Stimulated activated memory B cell treated with anti-CD40 and anti-IgM and Interleukin-4, amounts not matched to agents 10 μg/mL and 1 μg/mL and 100 μg/mL, for 72 hours (primary cell): ENCODE results near the gene GCG.
A peak's percentile ranks its signal among the peaks of the same experiment; 100 is the strongest.

Source experiments
- ATAC-seq: fragments of 150-1000 bp; cut with Tn5 transposase; 2 replicates; pipeline ENCODE4 v1.10.0; 2021
- H3K27ac Mint-ChIP-seq: one replicate; pipeline ENCODE4 v1.8.0; 2022; ENCODE audit warnings: mild to moderate bottlenecking, mixed read lengths
- H3K27me3 Mint-ChIP-seq: one replicate; pipeline ENCODE4 v1.8.0; 2022; ENCODE audit warnings: mixed read lengths
- H3K36me3 Mint-ChIP-seq: one replicate; pipeline ENCODE4 v1.8.0; 2022; ENCODE audit warnings: mixed read lengths
- H3K4me1 Mint-ChIP-seq: one replicate; pipeline ENCODE4 v1.8.0; 2022; ENCODE audit warnings: mixed read lengths
- H3K4me3 Mint-ChIP-seq: one replicate; pipeline ENCODE4 v1.8.0; 2022; ENCODE audit warnings: mild to moderate bottlenecking, moderate library complexity, mixed read lengths
- H3K9me3 Mint-ChIP-seq: one replicate; pipeline ENCODE4 v1.8.0; 2022; ENCODE audit warnings: mixed read lengths

GCG gene

GRCh38 chr2:162166745-162167144, 14.7 kb upstream of the GCG start:
- Mint-ChIP-seq H3K36me3 (no peaks in the 10 kb centered on the region), H3K9me3 (no peaks in the 10 kb centered on the region), H3K27ac (no peak overlapping the region), H3K4me3 (no peak overlapping the region), H3K27me3 (peaks cover 22% of the 10 kb centered on the region), H3K4me1 (no peaks in the 10 kb centered on the region)
- ATAC-seq = no peak

- no peak overlapping the region for H3K4me3 Mint-ChIP-seq
- no peak for ATAC-seq
- no peaks in the 10 kb centered on the region for H3K4me1 Mint-ChIP-seq
- no peaks in the 10 kb centered on the region for H3K9me3 Mint-ChIP-seq
- no peak overlapping the region for H3K27ac Mint-ChIP-seq
- no peaks in the 10 kb centered on the region for H3K36me3 Mint-ChIP-seq
- peaks cover 22% of the 10 kb centered on the region for H3K27me3 Mint-ChIP-seq
Measured at GRCh38 chr2:162166174-162166573, 14.1 kb upstream of the GCG start.

GRCh38 chr2:162164802-162165201, 12.8 kb upstream of the GCG start:
- Mint-ChIP-seq H3K9me3 (no peaks in the 10 kb centered on the region), H3K27ac (no peak overlapping the region)
- no peak for ATAC-seq

GRCh38 chr2:162159446-162159845, 7.4 kb upstream of the GCG start:
- H3K4me3 Mint-ChIP-seq = no peak overlapping the region
- no peaks in the 10 kb centered on the region for H3K36me3 Mint-ChIP-seq
- no peak overlapping the region for H3K27ac Mint-ChIP-seq
- H3K4me1 Mint-ChIP-seq = no peaks in the 10 kb centered on the region
- H3K9me3 Mint-ChIP-seq = no peaks in the 10 kb centered on the region
- no peak for ATAC-seq
- peaks cover 39% of the 10 kb centered on the region for H3K27me3 Mint-ChIP-seq

More at GRCh38 chr2:162164802-162165201, 12.8 kb upstream of the GCG start:
- Mint-ChIP-seq H3K36me3 (no peaks in the 10 kb centered on the region), H3K27me3 (peaks cover 25% of the 10 kb centered on the region), H3K4me1 (no peaks in the 10 kb centered on the region), H3K4me3 (no peak overlapping the region)

GRCh38 chr2:162156149-162156548, 4.1 kb upstream of the GCG start:
- peaks cover 45% of the 10 kb centered on the region for H3K27me3 Mint-ChIP-seq
- peaks cover 7% of the 10 kb centered on the region for H3K4me1 Mint-ChIP-seq

GRCh38 chr2:162155093-162155492, 3.0 kb upstream of the GCG start:
- H3K27me3 Mint-ChIP-seq = peaks cover 44% of the 10 kb centered on the region
- no peak overlapping the region for H3K4me3 Mint-ChIP-seq
- no peak overlapping the region for H3K27ac Mint-ChIP-seq
- H3K9me3 Mint-ChIP-seq = no peaks in the 10 kb centered on the region
- peaks cover 7% of the 10 kb centered on the region for H3K4me1 Mint-ChIP-seq
- no peak for ATAC-seq
- no peaks in the 10 kb centered on the region for H3K36me3 Mint-ChIP-seq

More at GRCh38 chr2:162156149-162156548, 4.1 kb upstream of the GCG start:
- Mint-ChIP-seq H3K9me3 (no peaks in the 10 kb centered on the region), H3K36me3 (no peaks in the 10 kb centered on the region), H3K4me3 (no peak overlapping the region), H3K27ac (no peak overlapping the region)
- ATAC-seq = no peak

GRCh38 chr2:162153608-162154224, 1.7 kb upstream of the GCG start:
- Mint-ChIP-seq H3K9me3 (no peaks in the 10 kb centered on the region), H3K4me1 (peaks cover 7% of the 10 kb centered on the region), H3K27ac (no peak overlapping the region), H3K27me3 (peaks cover 31% of the 10 kb centered on the region), H3K4me3 (no peak overlapping the region), H3K36me3 (no peaks in the 10 kb centered on the region)
- ATAC-seq = peak; percentile 82

GRCh38 chr2:162149940-162150339, 2.1 kb downstream of the GCG start:
- Mint-ChIP-seq H3K9me3 (no peaks in the 10 kb centered on the region), H3K27ac (no peak overlapping the region), H3K27me3 (peaks cover 28% of the 10 kb centered on the region), H3K4me1 (peaks cover 7% of the 10 kb centered on the region), H3K36me3 (no peaks in the 10 kb centered on the region), H3K4me3 (no peak overlapping the region)
- no peak for ATAC-seq

- H3K27me3 Mint-ChIP-seq = peaks cover 23% of the 10 kb centered on the region
- H3K9me3 Mint-ChIP-seq = no peaks in the 10 kb centered on the region
- no peak overlapping the region for H3K27ac Mint-ChIP-seq
- H3K4me3 Mint-ChIP-seq = no peak overlapping the region
- H3K4me1 Mint-ChIP-seq = peaks cover 7% of the 10 kb centered on the region
- no peak for ATAC-seq
- no peaks in the 10 kb centered on the region for H3K36me3 Mint-ChIP-seq
Measured at GRCh38 chr2:162149466-162149865, 2.6 kb downstream of the GCG start.

GRCh38 chr2:162148956-162149355, 3.1 kb downstream of the GCG start:
- Mint-ChIP-seq H3K27ac (no peak overlapping the region), H3K27me3 (peaks cover 18% of the 10 kb centered on the region), H3K9me3 (no peaks in the 10 kb centered on the region), H3K4me1 (peaks cover 4% of the 10 kb centered on the region), H3K36me3 (no peaks in the 10 kb centered on the region), H3K4me3 (no peak overlapping the region)
- ATAC-seq = no peak

- peaks cover 27% of the 10 kb centered on the region for H3K27me3 Mint-ChIP-seq
Measured at GRCh38 chr2:162143969-162144368, 8.1 kb downstream of the GCG start.

GRCh38 chr2:162138310-162138709, 13.7 kb downstream of the GCG start:
- Mint-ChIP-seq H3K27ac (no peak overlapping the region), H3K4me1 (no peaks in the 10 kb centered on the region), H3K9me3 (no peaks in the 10 kb centered on the region), H3K36me3 (no peaks in the 10 kb centered on the region), H3K27me3 (peaks cover 26% of the 10 kb centered on the region), H3K4me3 (no peak overlapping the region)
- no peak for ATAC-seq

More at GRCh38 chr2:162143969-162144368, 8.1 kb downstream of the GCG start:
- Mint-ChIP-seq H3K4me1 (no peaks in the 10 kb centered on the region), H3K4me3 (no peak overlapping the region), H3K9me3 (no peaks in the 10 kb centered on the region), H3K27ac (no peak overlapping the region), H3K36me3 (no peaks in the 10 kb centered on the region)
- ATAC-seq = no peak

- Mint-ChIP-seq H3K27me3 (no peaks in the 10 kb centered on the region), H3K4me1 (peaks cover 21% of the 10 kb centered on the region), H3K27ac (no peak overlapping the region), H3K36me3 (no peaks in the 10 kb centered on the region), H3K9me3 (no peaks in the 10 kb centered on the region), H3K4me3 (no peak overlapping the region)
- no peak for ATAC-seq
Measured at GRCh38 chr2:162127422-162127821, 24.6 kb downstream of the GCG start.

GRCh38 chr2:162126527-162126926, 25.5 kb downstream of the GCG start:
- Mint-ChIP-seq H3K4me1 (peaks cover 21% of the 10 kb centered on the region), H3K9me3 (no peaks in the 10 kb centered on the region), H3K27ac (peak overlapping the region; percentile 76), H3K36me3 (no peaks in the 10 kb centered on the region), H3K27me3 (no peaks in the 10 kb centered on the region), H3K4me3 (no peak overlapping the region)
- peak; percentile 24 for ATAC-seq

- Mint-ChIP-seq H3K4me3 (no peak overlapping the region), H3K27me3 (no peaks in the 10 kb centered on the region), H3K4me1 (peaks cover 21% of the 10 kb centered on the region), H3K27ac (peak overlapping the region; percentile 76), H3K9me3 (no peaks in the 10 kb centered on the region), H3K36me3 (no peaks in the 10 kb centered on the region)
- ATAC-seq = peak; percentile 97
Measured at GRCh38 chr2:162126111-162126519, 25.9 kb downstream of the GCG start.

- Mint-ChIP-seq H3K27me3 (no peaks in the 10 kb centered on the region), H3K4me1 (peaks cover 21% of the 10 kb centered on the region), H3K4me3 (no peak overlapping the region), H3K27ac (peak overlapping the region; percentile 76), H3K36me3 (no peaks in the 10 kb centered on the region), H3K9me3 (no peaks in the 10 kb centered on the region)
- no peak for ATAC-seq
Measured at GRCh38 chr2:162125138-162125537, 26.9 kb downstream of the GCG start.
